A673 (cell line): Measurements from ENCODE around the gene OR6B1.

Experiments used
- CTCF ChIP-seq: fragments of 300-800, 200-600 bp; sonication (generic); conservative IDR thresholded peaks from 2 replicates; pipeline ENCODE4 v1.5.1; 2017; ENCODE audit warnings: low read depth, mild to moderate bottlenecking, antibody characterized with exemption, low read length, moderate library complexity, mixed read lengths
- EZH2 ChIP-seq: fragments of 200-600 bp; sonication (generic); IDR thresholded peaks from 2 replicates; pipeline ENCODE4 v1.6.1; 2017; ENCODE audit warnings: borderline replicate concordance, low read depth, mild to moderate bottlenecking, mixed read lengths, antibody characterized with exemption, low read length; ENCODE audit not compliant: poor library complexity, severe bottlenecking

- TF ChIP-seq CTCF = no peak
- TF ChIP-seq EZH2 = no peak
Observed at GRCh38 chr7:144011458-144012230, 11.5 kb downstream of the OR6B1 start.
